Measurements from ENCODE around the gene PRKCA. TPM values are rescaled to one million over a fixed set of nuclear protein-coding genes. Genes with fewer than 3 reads are reported as not detected.

Gene PRKCA
- total RNA-seq, 3 donors from 2014 or later (not counting 1 experiment from before 2014, with no cell fraction given) = 19.6 to 29.0 (median 20.4) TPM

DNA sequence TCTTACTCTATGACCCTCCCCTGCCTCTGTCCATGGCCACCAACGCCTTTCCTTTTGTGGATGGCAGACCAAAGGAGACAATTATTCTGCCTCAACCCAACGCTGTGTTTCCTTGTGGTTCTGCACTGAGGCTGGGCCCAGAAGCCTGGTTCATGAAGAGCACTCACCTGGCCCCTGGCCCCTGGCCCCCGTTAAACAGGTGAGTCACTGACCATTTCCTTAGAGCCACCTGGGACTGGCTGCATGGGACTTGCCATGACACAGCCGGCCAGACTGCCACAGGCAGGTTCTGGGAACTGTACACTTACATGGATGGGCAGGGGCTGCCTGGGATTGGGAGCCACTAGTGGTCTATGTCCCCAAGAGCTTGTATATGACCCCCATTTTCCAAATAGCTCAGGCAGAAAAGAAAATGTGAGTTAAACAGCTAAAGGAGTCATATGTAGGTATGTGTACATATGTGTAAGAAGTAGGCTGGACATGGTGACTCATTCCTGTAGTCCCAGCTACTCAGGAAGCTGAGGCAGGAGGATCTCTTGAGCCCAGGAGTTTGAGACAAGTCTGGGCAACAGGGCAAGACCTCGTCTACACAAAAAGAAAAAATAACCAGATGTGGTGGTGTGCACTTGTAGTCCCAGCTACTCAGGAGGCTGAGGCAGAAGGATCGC lies 350.6 kb downstream of the PRKCA start:
- H3K9me3 ChIP-seq (ENCODE audit: control insufficient read depth, insufficient read depth, low read length) = no peaks in the 10 kb centered on the region
- Mint-ChIP-seq H3K4me3 (no peak overlapping the region), H3K9me3 (peaks cover 0 to 2% of the 10 kb centered on the region in 2 donors), H3K36me3 (no peaks in the 10 kb centered on the region), H3K4me1 (peaks cover 21 to 24% of the 10 kb centered on the region in 2 donors), H3K27ac (no peak overlapping the region), H3K27me3 (ENCODE audit: low read depth in 2 of 2) (no peaks in the 10 kb centered on the region)
- H3K36me3 ChIP-seq (ENCODE audit: control insufficient read depth, insufficient read depth, low read length) = no peaks in the 10 kb centered on the region
- H3K27ac ChIP-seq (ENCODE audit: low read length) = no peak overlapping the region
- no peak for TF ChIP-seq CTCF (IDR thresholded peaks at IDR 0.05)
- DNase-seq = no peak
- peaks cover 18% of the 10 kb centered on the region for H3K4me1 ChIP-seq (ENCODE audit: control insufficient read depth, insufficient read depth, low read length)
- intact Hi-C loops (cut with micrococcal nuclease) = no loop called here
- H3K27me3 ChIP-seq (ENCODE audit: control insufficient read depth, insufficient read depth, low read length) = no peaks in the 10 kb centered on the region
- H3K4me3 ChIP-seq (ENCODE audit: low read length) = no peak overlapping the region
- 89% methylated on average over 6 of the region's 6 CpGs for WGBS (ENCODE audit: insufficient coverage)
- no peak for ATAC-seq

- Histone ChIP-seq H3K4me1 (ENCODE audit: control insufficient read depth, insufficient read depth, low read length) (peaks cover 18% of the 10 kb centered on the region), H3K27ac (ENCODE audit: low read length) (no peak overlapping the region), H3K9me3 (ENCODE audit: control insufficient read depth, insufficient read depth, low read length) (no peaks in the 10 kb centered on the region), H3K36me3 (ENCODE audit: control insufficient read depth, insufficient read depth, low read length) (no peaks in the 10 kb centered on the region), H3K4me3 (ENCODE audit: low read length) (no peak overlapping the region), H3K27me3 (ENCODE audit: control insufficient read depth, insufficient read depth, low read length) (no peaks in the 10 kb centered on the region)
- ATAC-seq (no peak), DNase-seq (no peak)
- no peak for TF ChIP-seq CTCF (IDR thresholded peaks at IDR 0.05)
- intact Hi-C loops (cut with micrococcal nuclease) = no loop called here
- H3K27me3 Mint-ChIP-seq (ENCODE audit: low read depth in 2 of 2) = no peaks in the 10 kb centered on the region
- no peaks in the 10 kb centered on the region for H3K36me3 Mint-ChIP-seq
- H3K4me1 Mint-ChIP-seq = peaks cover 19 to 22% of the 10 kb centered on the region in 2 donors
- H3K9me3 Mint-ChIP-seq = peaks cover 0 to 2% of the 10 kb centered on the region in 2 donors
- WGBS (ENCODE audit: insufficient coverage) = 90% methylated on average over 9 of the region's 9 CpGs
- H3K4me3 Mint-ChIP-seq = no peak overlapping the region
- H3K27ac Mint-ChIP-seq = no peak overlapping the region
These were observed 351.8 kb downstream of the PRKCA start for GRCh38 chr17:66654106-66654740.

DNA sequence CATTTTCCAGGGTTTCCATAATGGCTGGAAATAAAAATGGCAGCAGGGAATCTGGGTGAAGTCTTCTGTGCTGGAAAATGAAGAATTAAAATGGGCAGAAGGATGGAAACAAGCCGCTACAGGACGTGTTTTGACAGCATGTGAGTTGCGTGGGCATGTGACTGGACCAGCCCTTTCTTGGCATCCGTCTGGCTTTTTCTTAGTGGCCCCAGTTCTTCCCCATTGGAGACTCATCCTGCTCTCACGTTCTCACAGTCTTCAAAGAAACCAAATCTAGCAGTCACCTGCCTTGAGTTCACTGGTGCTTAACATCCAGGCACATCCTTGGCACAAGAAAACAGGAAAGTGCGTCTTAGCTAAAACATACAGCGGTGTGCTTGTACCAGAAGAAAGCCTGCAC lies 352.4 kb downstream of the PRKCA start:
- Histone ChIP-seq H3K27me3 (ENCODE audit: control insufficient read depth, insufficient read depth, low read length) (no peaks in the 10 kb centered on the region), H3K36me3 (ENCODE audit: control insufficient read depth, insufficient read depth, low read length) (no peaks in the 10 kb centered on the region), H3K4me1 (ENCODE audit: control insufficient read depth, insufficient read depth, low read length) (peaks cover 13% of the 10 kb centered on the region), H3K4me3 (ENCODE audit: low read length) (no peak overlapping the region), H3K9me3 (ENCODE audit: control insufficient read depth, insufficient read depth, low read length) (no peaks in the 10 kb centered on the region), H3K27ac (ENCODE audit: low read length) (no peak overlapping the region)
- no peak overlapping the region for H3K27ac Mint-ChIP-seq
- no peaks in the 10 kb centered on the region for H3K36me3 Mint-ChIP-seq
- no peak for TF ChIP-seq CTCF (IDR thresholded peaks at IDR 0.05)
- H3K4me1 Mint-ChIP-seq = peaks cover 14 to 17% of the 10 kb centered on the region in 2 donors
- DNase-seq = no peak
- intact Hi-C loops (cut with micrococcal nuclease) = no loop called here
- 94% methylated on average over 7 of the region's 7 CpGs for WGBS (ENCODE audit: insufficient coverage)
- ATAC-seq = no peak
- peaks cover 0 to 2% of the 10 kb centered on the region in 2 donors for H3K9me3 Mint-ChIP-seq
- H3K27me3 Mint-ChIP-seq (ENCODE audit: low read depth in 2 of 2) = no peaks in the 10 kb centered on the region
- H3K4me3 Mint-ChIP-seq = no peak overlapping the region
